SKM-1 treated with dmso at 0.1 percent for 144 hours (cell line): ENCODE data around the gene MYO19.
"Not testable (repeated sequence)": the region's sequence is repeated elsewhere in the genome, so short reads cannot be mapped to it uniquely, and the experiment has no call there.

ENCODE experiments used
- DNase-seq: peaks from one replicate; lab custom pipeline; 2025; ENCODE audit not compliant: unreplicated experiment; lab: John Stamatoyannopoulos, UW

The MYO19 gene

GRCh38 chr17:36501351-36501750 is 33.3 kb downstream of the MYO19 start:
- no peak for DNase-seq

DNA sequence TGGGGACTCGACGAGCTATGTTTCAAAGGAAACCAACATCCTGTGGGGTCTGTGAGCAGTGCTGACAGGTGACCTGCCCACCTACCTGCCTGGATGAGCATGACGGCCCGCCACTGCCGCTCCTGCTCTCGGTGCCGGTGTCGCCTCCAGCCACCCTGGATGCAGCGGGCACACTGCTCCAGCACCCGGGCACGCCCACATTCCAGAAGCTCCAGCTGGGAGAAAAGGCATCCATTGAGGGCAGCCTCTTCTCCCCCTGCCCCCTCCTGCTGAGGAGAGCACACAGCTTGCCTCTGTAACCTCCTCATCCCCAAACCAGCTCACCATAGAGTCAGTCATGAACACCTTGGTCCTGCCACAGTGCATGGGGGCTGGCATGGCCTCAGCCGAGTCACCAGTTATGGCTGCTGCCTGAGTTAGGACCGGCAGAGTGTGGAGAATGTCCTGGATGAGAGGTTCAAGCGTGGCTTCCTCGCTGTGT is 33.9 kb downstream of the MYO19 start:
- no peak for DNase-seq

GRCh38 chr17:36498560-36499300 is 35.9 kb downstream of the MYO19 start:
- no peak for DNase-seq

DNA sequence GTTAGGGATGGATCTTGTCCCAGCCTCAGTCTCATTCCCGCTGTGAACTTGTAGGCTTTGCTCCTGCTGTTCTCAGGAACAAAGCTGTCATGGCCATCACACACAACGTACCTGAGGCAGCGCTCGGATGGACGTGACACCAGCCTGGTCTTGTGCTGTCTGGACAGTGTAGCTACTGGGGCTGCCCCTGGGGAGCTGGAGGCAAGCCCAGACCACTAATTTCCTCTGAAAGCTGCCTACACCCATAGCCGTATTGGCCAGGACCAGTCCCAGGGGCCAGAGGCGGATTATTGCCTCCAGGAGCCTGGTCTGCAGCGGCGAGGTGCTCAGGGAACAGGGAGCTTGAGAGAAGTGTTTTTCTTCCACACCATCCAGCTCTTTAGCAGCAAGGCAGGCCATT is 36.5 kb downstream of the MYO19 start:
- DNase-seq, result no peak

GRCh38 chr17:36496018-36496789 is 38.5 kb downstream of the MYO19 start:
- DNase-seq, result no peak

DNA sequence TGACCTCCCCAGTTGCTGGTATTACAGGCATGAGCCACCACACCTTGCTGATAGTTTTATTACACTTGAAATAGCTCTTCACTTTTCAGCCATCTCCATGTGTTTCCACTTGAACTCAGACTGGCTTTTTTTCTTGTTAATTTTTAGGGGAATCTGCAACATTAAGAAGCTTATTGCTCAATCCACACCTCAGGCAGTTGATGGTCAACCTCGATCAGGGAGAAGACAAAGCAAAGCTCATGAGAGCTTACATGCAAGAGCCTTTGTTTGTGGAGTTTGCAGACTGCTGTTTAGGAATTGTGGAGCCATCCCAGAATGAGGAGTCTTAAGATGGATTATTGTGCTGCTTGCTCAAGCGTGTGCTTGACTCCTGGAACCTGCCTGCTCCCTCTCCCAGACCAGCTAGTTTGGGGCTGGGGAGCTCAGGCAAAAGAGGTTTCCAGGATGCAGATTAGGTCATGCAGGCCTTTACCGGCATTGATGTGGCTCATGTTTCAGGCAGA is 39.5 kb downstream of the MYO19 start:
- DNase-seq, result no peak

DNA sequence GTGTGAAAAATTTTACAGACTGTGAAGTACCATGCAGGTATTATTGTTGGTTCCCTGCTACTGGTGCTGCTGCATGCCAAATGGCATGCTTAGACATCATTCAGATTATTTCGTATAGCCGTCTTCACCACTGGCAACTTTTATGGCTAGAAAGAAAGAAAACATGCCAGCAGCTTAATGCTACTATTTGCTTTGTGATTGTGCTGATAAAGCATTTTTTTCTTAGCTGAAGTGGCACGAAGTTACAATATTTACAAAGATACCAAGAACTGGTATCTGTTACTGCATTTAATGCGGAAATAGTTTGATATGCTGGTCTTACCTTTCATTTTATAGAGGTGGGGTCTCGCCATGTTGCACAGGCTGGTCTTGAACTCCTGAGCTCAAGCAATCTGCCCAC is 40.0 kb downstream of the MYO19 start:
- DNase-seq, result no peak

- DNase-seq, result no peak
Observed at GRCh38 chr17:36493956-36494355, 40.7 kb downstream of the MYO19 start.

- DNase-seq, result peak; percentile 91
Observed at GRCh38 chr17:36486204-36487194, 48.2 kb downstream of the MYO19 start, which contains the start of gene ZNHIT3. ZNHIT3 (plus strand) TSS chr17:36486681; CDS start chr17:36486700, 19 bp downstream.

GRCh38 chr17:36485805-36486203 is 48.9 kb downstream of the MYO19 start:
- no peak for DNase-seq

DNA sequence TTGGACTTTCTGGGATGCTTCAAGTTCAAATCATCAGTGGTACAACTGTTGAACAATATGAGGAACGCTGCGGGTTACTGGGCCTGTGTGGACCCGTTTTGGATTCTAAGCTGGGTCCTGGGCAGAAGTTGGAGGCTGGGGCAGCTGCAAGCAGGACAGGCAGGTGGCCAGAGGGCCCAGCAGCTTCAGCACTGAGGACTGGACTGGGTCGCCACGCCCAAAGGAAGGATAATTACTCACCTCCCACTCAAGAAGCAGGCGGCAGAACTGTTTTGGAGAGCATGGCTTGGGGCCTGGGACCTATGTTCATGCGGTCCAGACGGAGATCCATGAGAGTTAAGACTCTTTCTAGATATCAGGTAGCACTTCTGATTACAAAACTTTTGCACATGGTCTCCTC is 49.6 kb downstream of the MYO19 start:
- no peak for DNase-seq

DNA sequence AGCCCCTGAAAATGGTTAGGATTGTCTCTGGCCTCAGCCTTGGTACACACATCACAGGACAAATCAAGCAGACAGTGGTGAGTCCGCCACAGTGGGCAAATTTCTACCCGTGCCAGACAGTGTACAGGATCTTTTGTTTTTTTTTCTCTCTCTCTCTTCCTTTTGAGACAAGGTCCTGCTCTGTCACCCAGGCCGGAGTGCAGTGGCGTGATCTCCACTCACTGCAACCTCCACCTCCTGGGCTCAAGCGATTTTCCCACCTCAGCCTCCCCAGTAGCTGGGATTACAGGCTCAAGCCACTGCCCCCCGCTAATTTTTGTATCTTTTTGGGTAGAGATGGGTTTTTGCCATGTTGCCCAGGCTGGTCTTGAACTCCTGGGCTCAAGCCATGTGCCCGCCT is 50.6 kb downstream of the MYO19 start:
- not testable (repeated sequence) for DNase-seq

DNA sequence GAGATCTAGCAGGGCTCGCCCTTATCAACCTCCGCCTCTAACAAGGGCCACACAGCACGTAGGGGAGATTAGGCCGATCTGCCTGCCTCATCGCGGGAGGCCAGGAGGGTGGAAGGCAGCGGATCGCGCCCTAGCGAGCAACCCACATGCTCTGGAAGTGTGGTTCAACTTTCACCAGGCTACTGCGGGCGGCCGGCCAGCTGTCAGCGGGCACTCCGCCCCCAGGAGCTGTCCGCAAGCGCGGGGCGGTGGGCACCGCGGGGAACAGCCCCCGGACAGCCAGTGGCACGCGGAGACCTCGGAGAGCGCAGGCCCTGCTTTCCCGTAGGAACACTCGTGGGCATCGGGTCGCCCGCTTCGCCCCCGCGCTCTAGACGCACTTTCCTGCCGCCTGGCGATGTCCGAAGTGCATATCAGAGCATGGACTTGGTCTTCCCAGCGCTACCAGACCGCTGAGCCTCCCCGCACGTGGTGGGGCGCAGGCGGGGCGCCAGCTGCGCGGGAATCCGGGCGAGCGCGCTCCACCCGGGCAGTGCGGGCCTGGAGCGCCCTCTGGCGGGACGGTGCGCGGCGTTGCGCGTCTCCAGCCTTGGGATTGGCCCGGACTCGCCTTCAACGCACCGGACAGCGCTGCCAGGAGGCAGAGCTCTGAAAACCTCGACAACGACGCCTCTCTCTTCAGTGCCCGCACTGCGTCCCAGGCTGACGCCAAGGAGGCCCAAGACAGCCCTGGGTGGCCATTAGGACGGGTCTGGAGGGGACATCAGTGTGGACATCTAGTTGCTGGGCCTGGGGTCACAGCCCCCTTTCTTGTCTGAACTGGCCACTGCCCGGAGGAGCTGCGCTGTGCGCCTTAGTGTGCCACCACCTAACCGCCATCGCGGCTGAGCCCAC is 51.8 kb downstream of the MYO19 start:
- DNase-seq, result peak; percentile 75

DNA sequence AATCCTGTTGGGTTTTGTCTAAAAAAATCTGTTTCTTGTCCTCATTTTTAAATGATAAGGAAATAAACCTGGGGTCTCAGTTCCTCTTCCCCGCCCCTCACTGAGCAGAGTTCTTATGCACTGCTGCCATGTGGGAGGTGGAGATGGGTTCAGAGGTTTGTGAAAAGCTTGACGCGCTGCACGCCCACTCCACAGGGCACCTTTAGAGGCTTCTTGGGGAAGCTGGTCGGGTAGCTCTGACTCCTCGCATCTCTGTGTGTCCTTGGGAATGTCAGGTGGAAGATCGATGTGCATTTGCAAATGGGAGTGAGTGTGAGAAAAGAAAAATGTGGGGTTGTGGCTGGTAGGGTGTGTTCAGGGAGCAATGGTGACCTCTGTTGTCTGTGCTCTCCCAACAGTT is 52.8 kb downstream of the MYO19 start:
- no peak for DNase-seq

DNA sequence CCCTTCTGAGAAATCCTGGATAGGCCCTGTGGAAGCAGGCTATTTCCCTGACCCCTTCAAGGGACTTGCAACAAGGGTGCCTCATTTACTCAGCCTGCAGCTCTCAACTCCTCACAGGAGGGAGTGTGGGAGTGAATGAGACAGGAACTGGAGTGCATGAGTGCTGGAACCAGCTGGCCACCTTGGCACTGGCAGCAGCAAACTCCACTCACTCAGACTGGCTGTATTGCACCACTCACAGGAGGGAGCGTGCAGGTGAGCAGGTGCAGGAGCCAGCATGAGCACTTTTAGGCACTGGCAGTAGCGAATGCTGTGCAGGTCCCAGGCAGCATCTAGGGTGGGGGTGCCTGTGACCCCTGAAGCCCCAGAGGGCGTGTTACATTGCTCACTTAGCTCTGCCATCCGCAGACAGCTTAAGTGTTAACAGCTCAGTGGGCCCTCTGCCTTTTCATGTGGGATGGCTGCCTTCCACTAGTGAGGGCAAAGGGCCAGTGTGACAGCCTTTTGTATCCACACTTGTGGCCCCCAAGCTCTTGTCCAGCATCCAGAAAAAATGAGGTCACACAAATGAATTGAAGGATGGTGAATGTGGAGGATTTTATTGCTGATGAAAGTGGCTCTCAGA is 59.2 kb downstream of the MYO19 start:
- no peak for DNase-seq

DNA sequence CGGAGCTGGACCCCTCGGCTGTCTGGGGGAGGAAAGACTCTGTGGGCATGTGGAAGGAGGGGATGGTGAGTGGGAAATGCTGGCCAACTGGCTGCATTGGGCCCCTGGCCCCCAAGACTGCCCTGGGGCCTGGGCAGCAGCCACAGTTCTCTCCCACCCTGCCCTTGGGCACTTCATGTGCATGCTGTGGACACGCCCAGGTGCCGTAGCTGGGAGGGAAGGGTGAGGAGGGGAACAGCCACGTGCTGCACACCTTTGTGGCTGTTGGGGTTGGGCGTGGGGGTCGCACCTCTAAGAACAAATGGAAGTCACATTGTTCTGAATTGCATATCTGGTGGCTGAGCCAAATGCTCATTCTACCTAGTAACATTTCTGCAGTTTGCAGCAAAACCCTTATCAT is 60.1 kb downstream of the MYO19 start:
- DNase-seq, result no peak

- DNase-seq, result no peak
Observed at GRCh38 chr17:36470499-36470898, 64.2 kb downstream of the MYO19 start.

DNA sequence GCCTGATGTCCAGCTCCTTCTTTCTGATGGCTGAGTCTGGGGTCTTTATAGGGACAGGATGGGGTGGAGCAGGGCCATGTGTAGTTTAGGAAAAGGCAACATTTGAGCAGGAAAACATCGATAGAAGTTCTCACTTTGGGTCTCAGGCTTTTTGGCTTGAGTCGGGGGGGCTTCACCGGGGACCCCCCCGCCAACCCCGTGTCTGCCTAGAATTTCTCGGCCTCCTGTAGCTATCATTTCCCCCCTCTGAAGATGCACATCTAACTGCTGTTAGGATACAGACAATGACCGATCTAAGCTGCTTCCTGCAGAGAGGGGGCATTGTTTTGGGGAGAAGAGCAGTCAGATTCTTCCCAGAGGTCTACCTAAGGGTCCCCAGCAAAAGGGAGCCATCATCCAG is 64.9 kb downstream of the MYO19 start:
- DNase-seq, result no peak

DNA sequence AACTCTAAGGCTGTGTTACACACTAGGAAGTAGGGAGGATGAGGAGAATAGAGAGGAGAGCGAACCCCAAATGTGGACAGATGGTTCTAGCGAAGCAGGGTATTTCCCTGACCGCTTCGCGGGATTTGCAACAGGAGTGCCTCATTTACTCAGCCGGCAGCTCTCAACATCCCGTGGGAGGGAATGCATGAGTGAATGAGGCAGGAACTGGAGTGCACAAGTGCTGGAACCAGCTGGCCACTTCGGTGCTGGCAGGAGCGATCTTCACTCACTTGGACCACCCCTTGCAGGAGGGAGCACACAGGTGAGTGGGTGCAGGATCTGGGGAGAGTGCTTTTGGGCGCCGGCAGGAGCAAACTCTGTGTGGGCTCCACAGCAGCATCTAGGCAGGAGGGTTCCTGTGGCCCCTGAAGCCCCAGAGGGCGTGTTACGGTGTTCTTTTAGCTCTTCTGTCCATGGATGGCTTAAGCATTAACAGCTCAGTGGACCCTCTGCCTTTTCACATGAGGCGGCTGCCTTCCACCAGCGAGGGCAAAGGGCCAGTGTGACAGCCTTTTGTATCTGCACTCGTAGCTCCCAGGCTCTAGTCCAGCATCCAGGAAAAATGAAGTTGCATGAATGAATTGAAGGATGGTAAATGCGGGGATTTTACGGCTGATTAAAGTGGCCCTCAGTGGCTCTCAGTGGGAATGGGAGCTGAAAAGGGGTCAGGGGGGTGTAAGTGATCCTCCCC is 65.6 kb downstream of the MYO19 start:
- no peak for DNase-seq
